ENCODE measurements around the gene MPPED1. TPM values are rescaled to one million over a fixed set of nuclear protein-coding genes. Genes with fewer than 3 reads are reported as not detected.

MPPED1 gene
- total RNA-seq, 1 donor from 2014 or later, result not detected

GRCh38 chr22:43442386-43443151, 30.8 kb downstream of the MPPED1 start:
- TF ChIP-seq CTCF (IDR thresholded peaks at IDR 0.05), result no peak
- H3K4me3 Mint-ChIP-seq (ENCODE audit: unreplicated experiment), result no peak overlapping the region
- H3K9me3 Mint-ChIP-seq (ENCODE audit: low read depth), result no peaks in the 10 kb centered on the region
- no peak for DNase-seq (ENCODE audit: low spot score)
- peaks cover 52% of the 10 kb centered on the region for H3K27me3 Mint-ChIP-seq (ENCODE audit: low read depth)
- no peak overlapping the region for H3K27ac Mint-ChIP-seq (ENCODE audit: unreplicated experiment)
- no peaks in the 10 kb centered on the region for H3K36me3 Mint-ChIP-seq (ENCODE audit: low read depth)
- no peaks in the 10 kb centered on the region for H3K4me1 Mint-ChIP-seq (ENCODE audit: low read depth)

GRCh38 chr22:43443152-43443471, 31.3 kb downstream of the MPPED1 start:
- Mint-ChIP-seq H3K27ac (ENCODE audit: unreplicated experiment) (no peak overlapping the region), H3K4me3 (ENCODE audit: unreplicated experiment) (no peak overlapping the region), H3K4me1 (ENCODE audit: low read depth) (no peaks in the 10 kb centered on the region), H3K9me3 (ENCODE audit: low read depth) (no peaks in the 10 kb centered on the region), H3K27me3 (ENCODE audit: low read depth) (peaks cover 47% of the 10 kb centered on the region), H3K36me3 (ENCODE audit: low read depth) (no peaks in the 10 kb centered on the region)
- DNase-seq (ENCODE audit: low spot score), result no peak
- no peak for TF ChIP-seq CTCF (IDR thresholded peaks at IDR 0.05)

GRCh38 chr22:43446037-43446803, 34.4 kb downstream of the MPPED1 start:
- H3K4me3 Mint-ChIP-seq (ENCODE audit: unreplicated experiment), result no peak overlapping the region
- H3K36me3 Mint-ChIP-seq (ENCODE audit: low read depth), result no peaks in the 10 kb centered on the region
- no peak overlapping the region for H3K27ac Mint-ChIP-seq (ENCODE audit: unreplicated experiment)
- H3K27me3 Mint-ChIP-seq (ENCODE audit: low read depth), result peaks cover 34% of the 10 kb centered on the region
- no peak for TF ChIP-seq CTCF (IDR thresholded peaks at IDR 0.05)
- DNase-seq (ENCODE audit: low spot score), result no peak
- H3K4me1 Mint-ChIP-seq (ENCODE audit: low read depth), result no peaks in the 10 kb centered on the region
- no peaks in the 10 kb centered on the region for H3K9me3 Mint-ChIP-seq (ENCODE audit: low read depth)

- peaks cover 33% of the 10 kb centered on the region for H3K27me3 Mint-ChIP-seq (ENCODE audit: low read depth)
These were observed 35.1 kb downstream of the MPPED1 start for GRCh38 chr22:43446916-43447315.

More at GRCh38 chr22:43446916-43447315, 35.1 kb downstream of the MPPED1 start:
- Mint-ChIP-seq H3K36me3 (ENCODE audit: low read depth) (no peaks in the 10 kb centered on the region), H3K9me3 (ENCODE audit: low read depth) (no peaks in the 10 kb centered on the region), H3K4me3 (ENCODE audit: unreplicated experiment) (no peak overlapping the region), H3K27ac (ENCODE audit: unreplicated experiment) (no peak overlapping the region), H3K4me1 (ENCODE audit: low read depth) (no peaks in the 10 kb centered on the region)
- no peak for TF ChIP-seq CTCF (IDR thresholded peaks at IDR 0.05)
- DNase-seq (ENCODE audit: low spot score), result no peak

Data from chondrocyte (in vitro differentiated cells).